GM21717 (cell line): Measurements from ENCODE around the gene EFCAB10.
"Not testable (repeated sequence)": the region's sequence is repeated elsewhere in the genome, so short reads cannot be mapped to it uniquely, and the experiment has no call there.

ENCODE experiments used
- ATAC-seq: cut with Tn5 transposase; IDR thresholded peaks from one replicate; pipeline ENCODE4 v1.9.1; 2021; ENCODE audit warnings: mild to moderate bottlenecking, moderate library complexity; ENCODE audit not compliant: unreplicated experiment

EFCAB10 gene

GRCh38 chr7:105531792-105532671, 49.3 kb downstream of the EFCAB10 start, which contains the start of gene RINT1:
TSS of gene RINT1 (plus strand) at chr7:105532201. CDS start at chr7:105532316, 115 bp downstream.
- peak; percentile 96 for ATAC-seq

DNA sequence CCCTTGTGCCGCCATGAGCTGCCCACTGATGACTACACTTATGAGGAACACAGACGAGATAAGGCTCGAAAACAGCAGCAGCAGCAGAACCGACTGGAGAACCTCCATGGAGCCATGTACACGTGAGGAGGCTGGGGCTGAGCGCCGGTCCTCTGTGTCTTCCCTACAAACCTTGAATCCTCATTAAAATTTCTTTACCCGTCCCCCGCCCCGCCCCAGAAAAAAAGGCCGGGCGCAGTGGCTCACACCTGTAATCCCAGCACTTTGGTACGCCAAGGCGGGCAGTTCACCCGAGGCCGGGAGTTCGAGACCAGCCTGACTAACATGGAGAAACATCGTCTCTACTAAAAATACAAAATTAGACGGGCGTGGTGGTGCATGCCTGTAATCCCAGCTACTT, 50.7 kb downstream of the EFCAB10 start:
- ATAC-seq = no peak

- ATAC-seq = no peak
Measured at GRCh38 chr7:105530126-105530525, 51.2 kb downstream of the EFCAB10 start.

DNA sequence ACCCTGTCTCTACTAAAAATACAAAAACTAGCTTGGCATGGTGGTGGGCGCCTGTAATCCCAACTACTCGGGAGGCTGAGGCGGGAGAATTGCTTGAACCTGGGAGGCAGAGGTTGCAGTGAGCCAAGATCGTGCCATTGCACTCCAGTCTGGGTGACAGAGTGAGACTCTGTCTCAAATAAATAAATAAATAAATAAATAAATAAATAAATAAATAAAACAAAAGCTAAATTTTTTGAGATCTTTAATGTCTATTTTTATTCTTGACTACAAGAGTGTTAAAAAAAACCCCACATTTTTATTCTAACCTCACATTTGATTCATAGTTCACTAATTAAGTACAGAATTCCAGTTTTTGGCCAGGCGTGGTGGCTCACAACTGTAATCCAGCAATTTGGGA, 53.6 kb downstream of the EFCAB10 start:
- not testable (repeated sequence) for ATAC-seq

DNA sequence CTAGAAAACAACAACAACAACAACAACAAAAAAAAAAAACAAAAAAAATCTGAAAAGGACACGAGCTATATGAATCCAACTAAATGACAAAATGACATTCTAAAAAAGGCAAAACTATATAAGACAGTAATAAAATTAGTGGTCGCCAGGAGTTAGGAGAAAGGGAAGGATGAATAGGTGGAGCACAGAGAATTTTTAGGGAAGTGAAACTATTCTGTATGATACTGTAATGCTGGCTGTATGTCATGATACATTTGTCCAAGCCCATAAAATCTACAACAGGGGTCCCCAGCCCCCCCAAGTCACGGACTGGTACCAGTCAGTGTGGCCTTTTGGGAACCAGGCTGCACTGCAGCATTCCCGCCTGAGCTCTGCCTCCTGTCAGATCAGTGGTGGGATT, 56.5 kb downstream of the EFCAB10 start:
- ATAC-seq = no peak

DNA sequence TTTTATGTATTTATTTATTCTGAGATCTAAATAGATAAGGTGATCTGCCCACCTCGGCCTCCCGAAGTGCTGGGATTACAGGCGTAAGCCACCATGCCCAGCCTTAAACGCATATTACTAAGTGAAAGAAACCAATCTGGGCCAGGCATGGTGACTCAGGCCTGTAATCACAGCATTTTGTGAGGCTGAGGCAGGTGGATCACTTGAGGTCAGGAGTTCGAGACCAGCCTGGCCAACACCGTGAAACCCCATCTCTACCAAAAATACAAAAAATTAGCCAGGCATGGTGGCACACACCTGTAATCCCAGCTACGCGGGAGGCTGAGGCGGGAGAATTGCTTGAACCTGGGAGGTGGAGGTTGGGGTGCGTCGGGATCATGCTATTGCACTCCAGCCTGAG, 56.9 kb downstream of the EFCAB10 start:
- ATAC-seq = not testable (repeated sequence)

DNA sequence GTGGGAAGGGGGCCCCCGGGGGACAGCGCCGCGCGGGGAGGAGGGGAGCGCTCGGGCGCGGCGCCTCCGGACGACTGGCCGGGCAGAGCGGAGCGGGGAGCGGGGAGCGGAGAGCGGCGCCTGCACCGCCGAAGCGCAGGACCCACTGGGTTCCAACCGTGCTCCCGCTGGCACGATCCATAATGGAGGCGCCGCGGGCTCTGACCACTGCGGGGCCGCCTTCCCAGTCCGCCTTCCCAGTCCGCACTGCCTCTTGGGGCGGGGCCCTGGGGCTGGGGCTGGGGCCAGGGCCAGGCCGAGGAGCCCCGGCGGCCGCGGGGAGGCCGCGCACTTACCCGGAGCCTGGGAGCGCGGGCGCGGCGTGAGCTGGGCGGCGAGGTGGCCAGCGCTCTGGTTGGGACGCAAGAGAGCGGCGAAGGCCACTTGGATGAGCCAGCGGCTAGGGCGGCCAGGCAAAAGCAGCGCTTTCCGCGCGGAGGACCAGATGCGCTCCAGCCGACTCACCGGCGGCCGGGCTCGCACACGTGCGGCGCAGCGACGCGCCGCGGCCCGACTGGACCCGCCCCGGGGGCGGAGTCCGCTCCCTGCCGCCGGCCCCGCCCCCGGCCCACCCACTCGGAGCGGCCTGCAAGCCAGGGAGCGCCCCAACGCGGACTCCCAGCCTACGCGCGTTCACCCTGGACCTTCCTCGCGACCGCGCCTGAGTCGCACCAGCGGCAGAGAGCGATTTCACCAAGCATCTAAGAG, 59.4 kb downstream of the EFCAB10 start, which contains the start of gene PUS7:
Gene PUS7, minus strand, starts transcription at position 555 of the 747 bp plus-strand sequence. CDS start 13,759 bp downstream, outside the sequence.
- peak; percentile 85 for ATAC-seq

GRCh38 chr7:105521027-105521716, 60.1 kb downstream of the EFCAB10 start:
- ATAC-seq = peak; percentile 48

- not testable (repeated sequence) for ATAC-seq
Measured at GRCh38 chr7:105520620-105521019, 60.7 kb downstream of the EFCAB10 start.

DNA sequence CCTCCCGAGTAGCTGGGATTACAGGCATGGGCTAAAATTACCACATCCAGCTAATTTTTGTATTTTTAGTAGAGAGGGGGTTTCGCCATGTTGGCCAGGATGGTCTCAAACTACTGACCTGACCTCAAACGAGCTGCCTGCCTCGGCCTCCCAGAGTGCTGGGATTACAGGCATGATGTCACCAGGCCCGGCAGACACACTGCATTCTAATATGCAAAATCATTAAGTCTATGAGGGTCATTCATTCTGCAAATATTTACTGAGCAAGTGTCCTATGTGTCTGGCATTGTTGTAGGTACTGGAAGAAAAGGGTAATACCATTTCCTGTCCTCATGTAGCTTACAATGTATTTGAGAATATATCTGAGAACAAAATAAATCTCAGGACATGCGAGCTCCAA, 61.9 kb downstream of the EFCAB10 start:
- no peak for ATAC-seq

DNA sequence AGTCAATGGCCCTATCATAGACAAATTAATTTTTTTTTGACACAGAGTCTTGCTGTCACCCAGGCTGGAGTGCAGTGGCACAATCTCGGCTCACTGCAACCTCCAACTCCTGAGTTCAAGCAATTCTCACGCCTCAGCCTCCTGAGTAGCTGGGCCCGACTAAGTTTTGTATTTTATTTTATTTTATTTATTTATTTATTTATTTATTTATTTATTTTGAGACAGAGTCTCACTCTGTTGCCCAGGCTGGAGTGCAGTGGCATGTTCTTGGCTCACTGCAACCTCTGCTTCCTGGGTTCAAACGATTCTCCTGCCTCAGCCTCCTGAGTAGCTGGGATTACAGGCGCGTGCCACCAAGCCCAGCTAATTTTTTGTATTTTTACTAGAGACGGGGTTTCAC, 65.7 kb downstream of the EFCAB10 start:
- not testable (repeated sequence) for ATAC-seq
